COR-L47 (cell line): ENCODE data around the gene CD209.
"Not testable (repeated sequence)": the region's sequence is repeated elsewhere in the genome, so short reads cannot be mapped to it uniquely, and the experiment has no call there.

Experiments
- DNase-seq: peaks from one replicate; lab custom pipeline; 2025; lab: John Stamatoyannopoulos, UW

CD209 gene

GRCh38 chr19:7769171-7769570 lies 21.8 kb upstream of the CD209 start:
- no peak for DNase-seq

GRCh38 chr19:7767487-7767886 lies 20.2 kb upstream of the CD209 start:
- DNase-seq, result no peak

- no peak for DNase-seq
These were observed 19.2 kb upstream of the CD209 start for GRCh38 chr19:7766535-7766934.

- not testable (repeated sequence) for DNase-seq
These were observed 17.7 kb upstream of the CD209 start for GRCh38 chr19:7765043-7765442.

- not testable (repeated sequence) for DNase-seq
These were observed 16.8 kb upstream of the CD209 start for GRCh38 chr19:7764157-7764556.

GRCh38 chr19:7763696-7764095 lies 16.4 kb upstream of the CD209 start:
- DNase-seq, result no peak

- DNase-seq, result no peak
These were observed 15.5 kb upstream of the CD209 start, which contains the start of gene CLEC4M for GRCh38 chr19:7762719-7763293. Gene CLEC4M (plus strand): TSS chr19:7763243. CDS start chr19:7763267, 24 bp downstream.

- DNase-seq, result no peak
These were observed 11.8 kb upstream of the CD209 start for GRCh38 chr19:7759156-7759555.

- no peak for DNase-seq
These were observed 10.0 kb upstream of the CD209 start for GRCh38 chr19:7757358-7757757.

GRCh38 chr19:7756258-7756657 lies 8.9 kb upstream of the CD209 start:
- DNase-seq, result no peak

GRCh38 chr19:7751157-7751783 lies 3.9 kb upstream of the CD209 start:
- DNase-seq, result no peak

- DNase-seq, result peak; percentile 23
These were observed 1.4 kb upstream of the CD209 start for GRCh38 chr19:7748756-7749155.

- DNase-seq, result no peak
These were observed 837 bp upstream of the CD209 start for GRCh38 chr19:7748171-7748570.

- DNase-seq, result not testable (repeated sequence)
These were observed 1.0 kb downstream of the CD209 start for GRCh38 chr19:7746306-7746705.

GRCh38 chr19:7744871-7745650 lies 2.3 kb downstream of the CD209 start:
- no peak for DNase-seq

GRCh38 chr19:7744199-7744786 lies 3.0 kb downstream of the CD209 start:
- DNase-seq, result no peak

GRCh38 chr19:7743425-7743841 lies 3.9 kb downstream of the CD209 start:
- no peak for DNase-seq

- no peak for DNase-seq
These were observed 4.3 kb downstream of the CD209 start for GRCh38 chr19:7742991-7743390.

GRCh38 chr19:7742575-7742974 lies 4.8 kb downstream of the CD209 start:
- DNase-seq, result no peak

GRCh38 chr19:7740682-7741054 lies 6.7 kb downstream of the CD209 start:
- no peak for DNase-seq

GRCh38 chr19:7739801-7740681 lies 7.3 kb downstream of the CD209 start:
- DNase-seq, result no peak

- no peak for DNase-seq
These were observed 8.1 kb downstream of the CD209 start for GRCh38 chr19:7739211-7739755.
